Measurements from ENCODE around the gene PSMD11. TPM values are rescaled to one million over a fixed set of nuclear protein-coding genes. Genes with fewer than 3 reads are reported as not detected.
A peak's percentile ranks its signal among the peaks of the same experiment; 100 is the strongest.

PSMD11 gene
- total RNA-seq, 4 donors from 2014 or later: 37.3 to 48.9 (median 46.8) TPM

GRCh38 chr17:32486111-32486700 is 41.9 kb downstream of the PSMD11 start:
- Histone ChIP-seq H3K27me3 (no peaks in the 10 kb centered on the region), H3K4me3 (peak overlapping the region; percentile 35 to 69 (median 50)), H3K27ac (peak overlapping the region; percentile 68 to 87 (median 81)), H3K36me3 (peaks cover 0 to 15% (median 0%) of the 10 kb centered on the region in 3 donors), H3K4me1 (peaks cover 0 to 45% (median 18%) of the 10 kb centered on the region in 4 donors), H3K9me3 (no peaks in the 10 kb centered on the region)
- DNase-seq (ENCODE audit: low spot score in 2 of 2): peak in 1 of 2 donors; percentile 40
- 1 to 4% methylated on average over 29 to 36 of the region's 72 CpGs for WGBS, 2 donors
- TF ChIP-seq EP300 (IDR thresholded peaks at IDR 0.05) (peak in 1 of 2 donors; percentile 22), POLR2A (IDR thresholded peaks at IDR 0.05) (peak in 1 of 2 donors; percentile 39)
- TF ChIP-seq, protein P1, sequence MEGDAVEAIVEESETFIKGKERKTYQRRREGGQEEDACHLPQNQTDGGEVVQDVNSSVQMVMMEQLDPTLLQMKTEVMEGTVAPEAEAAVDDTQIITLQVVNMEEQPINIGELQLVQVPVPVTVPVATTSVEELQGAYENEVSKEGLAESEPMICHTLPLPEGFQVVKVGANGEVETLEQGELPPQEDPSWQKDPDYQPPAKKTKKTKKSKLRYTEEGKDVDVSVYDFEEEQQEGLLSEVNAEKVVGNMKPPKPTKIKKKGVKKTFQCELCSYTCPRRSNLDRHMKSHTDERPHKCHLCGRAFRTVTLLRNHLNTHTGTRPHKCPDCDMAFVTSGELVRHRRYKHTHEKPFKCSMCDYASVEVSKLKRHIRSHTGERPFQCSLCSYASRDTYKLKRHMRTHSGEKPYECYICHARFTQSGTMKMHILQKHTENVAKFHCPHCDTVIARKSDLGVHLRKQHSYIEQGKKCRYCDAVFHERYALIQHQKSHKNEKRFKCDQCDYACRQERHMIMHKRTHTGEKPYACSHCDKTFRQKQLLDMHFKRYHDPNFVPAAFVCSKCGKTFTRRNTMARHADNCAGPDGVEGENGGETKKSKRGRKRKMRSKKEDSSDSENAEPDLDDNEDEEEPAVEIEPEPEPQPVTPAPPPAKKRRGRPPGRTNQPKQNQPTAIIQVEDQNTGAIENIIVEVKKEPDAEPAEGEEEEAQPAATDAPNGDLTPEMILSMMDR (IDR thresholded peaks at IDR 0.05): peak in 1 of 5 experiments; percentile 9

DNA sequence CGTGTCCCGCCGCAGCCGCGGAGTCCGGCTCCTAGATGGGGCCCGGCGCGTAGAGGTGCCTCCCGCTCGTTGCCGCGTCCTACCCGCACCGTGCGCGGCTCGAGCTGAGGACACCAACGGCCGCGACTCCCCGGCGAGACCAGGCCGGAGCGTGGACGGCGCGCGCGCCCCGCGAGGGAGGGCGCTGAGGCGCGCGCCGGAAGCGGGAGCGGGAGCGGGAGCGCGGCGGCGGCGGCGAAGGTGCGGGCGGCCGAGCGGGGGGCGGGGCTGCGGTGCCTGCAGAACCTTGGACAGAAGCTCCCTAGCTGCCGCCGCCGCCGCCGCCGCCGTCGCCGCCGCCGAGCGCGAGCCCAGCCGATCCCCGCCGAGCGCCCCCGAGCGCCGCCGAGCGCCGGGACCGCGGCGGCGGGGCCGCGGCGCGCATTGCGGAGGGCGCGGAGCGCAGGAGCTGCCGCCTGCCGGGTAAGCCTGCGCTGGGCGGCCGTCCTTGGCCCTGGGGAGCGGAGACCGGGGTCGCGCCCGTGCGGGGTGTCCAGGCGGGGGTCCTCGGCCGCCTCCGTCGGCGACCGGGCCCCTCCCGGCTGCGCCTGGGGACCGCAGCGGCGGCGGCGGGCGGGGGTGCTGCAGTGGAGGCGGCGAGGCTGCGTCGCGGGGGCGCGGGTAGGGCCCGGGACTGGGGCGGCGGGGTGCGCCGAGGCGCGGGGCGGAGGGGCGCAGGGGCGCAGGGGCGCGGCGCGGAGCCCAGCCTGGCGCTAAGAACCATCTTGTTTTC is 42.6 kb downstream of the PSMD11 start, which contains the start of gene CDK5R1:
Gene CDK5R1 (plus strand): TSS at position 293 of the 772 bp plus-strand sequence. CDS start 628 bp downstream, outside the sequence.
- 0% methylated on average over 8 to 84 of the region's 135 CpGs for WGBS, 2 donors

DNA sequence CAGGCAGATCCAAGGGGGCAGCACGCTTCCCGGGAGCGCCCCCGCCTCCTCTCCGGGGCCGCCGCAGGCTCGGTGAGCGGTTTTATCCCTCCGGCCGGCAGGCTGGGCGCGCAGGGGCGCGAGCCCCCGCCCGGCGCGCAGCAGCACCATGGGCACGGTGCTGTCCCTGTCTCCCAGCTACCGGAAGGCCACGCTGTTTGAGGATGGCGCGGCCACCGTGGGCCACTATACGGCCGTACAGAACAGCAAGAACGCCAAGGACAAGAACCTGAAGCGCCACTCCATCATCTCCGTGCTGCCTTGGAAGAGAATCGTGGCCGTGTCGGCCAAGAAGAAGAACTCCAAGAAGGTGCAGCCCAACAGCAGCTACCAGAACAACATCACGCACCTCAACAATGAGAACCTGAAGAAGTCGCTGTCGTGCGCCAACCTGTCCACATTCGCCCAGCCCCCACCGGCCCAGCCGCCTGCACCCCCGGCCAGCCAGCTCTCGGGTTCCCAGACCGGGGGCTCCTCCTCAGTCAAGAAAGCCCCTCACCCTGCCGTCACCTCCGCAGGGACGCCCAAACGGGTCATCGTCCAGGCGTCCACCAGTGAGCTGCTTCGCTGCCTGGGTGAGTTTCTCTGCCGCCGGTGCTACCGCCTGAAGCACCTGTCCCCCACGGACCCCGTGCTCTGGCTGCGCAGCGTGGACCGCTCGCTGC is 43.3 kb downstream of the PSMD11 start:
- TF ChIP-seq EP300 (IDR thresholded peaks at IDR 0.05) (no peak), POLR2A (IDR thresholded peaks at IDR 0.05) (no peak)
- TF ChIP-seq, protein P1 (IDR thresholded peaks at IDR 0.05): no peak
- H3K4me1 ChIP-seq: peaks cover 0 to 44% (median 23%) of the 10 kb centered on the region in 4 donors
- peaks cover 0 to 2% (median 0%) of the 10 kb centered on the region in 3 donors for H3K36me3 ChIP-seq
- peak overlapping the region; percentile 34 to 69 (median 56) for H3K4me3 ChIP-seq
- 19 to 44% methylated on average over 27 to 36 of the region's 59 CpGs for WGBS, 2 donors
- no peak for DNase-seq (ENCODE audit: low spot score in 2 of 2)
- peak overlapping the region in 2 of 4 donors; percentile 34 to 53 for H3K27ac ChIP-seq
- H3K9me3 ChIP-seq: no peaks in the 10 kb centered on the region
- H3K27me3 ChIP-seq: no peaks in the 10 kb centered on the region

More for the DNA sequence above, 42.6 kb downstream of the PSMD11 start, which contains the start of gene CDK5R1:
- peaks cover 0 to 45% (median 19%) of the 10 kb centered on the region in 4 donors for H3K4me1 ChIP-seq
- DNase-seq (ENCODE audit: low spot score in 2 of 2): no peak
- H3K27me3 ChIP-seq: no peaks in the 10 kb centered on the region
- no peak for TF ChIP-seq POLR2A (IDR thresholded peaks at IDR 0.05)
- TF ChIP-seq EP300 (IDR thresholded peaks at IDR 0.05): no peak
- TF ChIP-seq, protein P1 (IDR thresholded peaks at IDR 0.05): peak in 1 of 5 experiments; percentile 8
- peak within 1 kb of the TSS; percentile 68 to 87 (median 81) for H3K27ac ChIP-seq
- peaks cover 0 to 8% (median 0%) of the 10 kb centered on the region in 3 donors for H3K36me3 ChIP-seq
- no peaks in the 10 kb centered on the region for H3K9me3 ChIP-seq
- peak within 1 kb of the TSS; percentile 35 to 69 (median 56) for H3K4me3 ChIP-seq

GRCh38 chr17:32488177-32488542 is 43.9 kb downstream of the PSMD11 start:
- DNase-seq (ENCODE audit: low spot score in 2 of 2): no peak
- Histone ChIP-seq H3K4me1 (peaks cover 0 to 38% (median 23%) of the 10 kb centered on the region in 4 donors), H3K4me3 (peak overlapping the region in 1 of 4 donors; percentile 60), H3K27me3 (no peaks in the 10 kb centered on the region), H3K27ac (peak overlapping the region in 1 of 4 donors; percentile 53), H3K36me3 (no peaks in the 10 kb centered on the region), H3K9me3 (no peaks in the 10 kb centered on the region)
- no peak for TF ChIP-seq POLR2A (IDR thresholded peaks at IDR 0.05)
- TF ChIP-seq, protein P1 (IDR thresholded peaks at IDR 0.05): no peak
- no peak for TF ChIP-seq EP300 (IDR thresholded peaks at IDR 0.05)
- 91 to 96% methylated on average over 16 of the region's 16 CpGs for WGBS, 2 donors
